ENCODE data around the gene CCDC102A. TPM values are rescaled to one million over a fixed set of nuclear protein-coding genes. Genes with fewer than 3 reads are reported as not detected.
A peak's percentile ranks its signal among the peaks of the same experiment; 100 is the strongest.

The CCDC102A gene
- total and polyA plus RNA-seq, 2 of the 13 experiments (the other 11 are each of a cell fraction or from before 2014, with no cell fraction given), result 2.1 to 2.8 TPM

GRCh38 chr16:57479205-57479975 lies 57.0 kb downstream of the CCDC102A start (continued):
- no peak for TF ChIP-seq ZBED4 (CRISPR knock-in tag; IDR thresholded peaks at IDR 0.05; ENCODE audit: borderline replicate concordance)
- peak; percentile 6; the same call in 1 of the 2 replicates for TF ChIP-seq HDAC1 (CRISPR knock-in tag; IDR thresholded peaks at IDR 0.05)
- TF ChIP-seq, protein P1, sequence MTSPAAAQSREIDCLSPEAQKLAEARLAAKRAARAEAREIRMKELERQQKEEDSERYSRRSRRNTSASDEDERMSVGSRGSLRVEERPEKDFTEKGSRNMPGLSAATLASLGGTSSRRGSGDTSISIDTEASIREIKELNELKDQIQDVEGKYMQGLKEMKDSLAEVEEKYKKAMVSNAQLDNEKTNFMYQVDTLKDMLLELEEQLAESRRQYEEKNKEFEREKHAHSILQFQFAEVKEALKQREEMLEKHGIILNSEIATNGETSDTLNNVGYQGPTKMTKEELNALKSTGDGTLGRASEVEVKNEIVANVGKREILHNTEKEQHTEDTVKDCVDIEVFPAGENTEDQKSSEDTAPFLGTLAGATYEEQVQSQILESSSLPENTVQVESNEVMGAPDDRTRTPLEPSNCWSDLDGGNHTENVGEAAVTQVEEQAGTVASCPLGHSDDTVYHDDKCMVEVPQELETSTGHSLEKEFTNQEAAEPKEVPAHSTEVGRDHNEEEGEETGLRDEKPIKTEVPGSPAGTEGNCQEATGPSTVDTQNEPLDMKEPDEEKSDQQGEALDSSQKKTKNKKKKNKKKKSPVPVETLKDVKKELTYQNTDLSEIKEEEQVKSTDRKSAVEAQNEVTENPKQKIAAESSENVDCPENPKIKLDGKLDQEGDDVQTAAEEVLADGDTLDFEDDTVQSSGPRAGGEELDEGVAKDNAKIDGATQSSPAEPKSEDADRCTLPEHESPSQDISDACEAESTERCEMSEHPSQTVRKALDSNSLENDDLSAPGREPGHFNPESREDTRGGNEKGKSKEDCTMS (CRISPR knock-in tag; conservative IDR thresholded peaks at IDR 0.05), result no peak
- no peak for TF ChIP-seq ZNF670 (CRISPR knock-in tag; IDR thresholded peaks at IDR 0.05; ENCODE audit: borderline replicate concordance)
- TF ChIP-seq MTERF4 (CRISPR knock-in tag; IDR thresholded peaks at IDR 0.05), result no peak
- TF ChIP-seq KDM2A (CRISPR knock-in tag; IDR thresholded peaks at IDR 0.05; ENCODE audit: borderline replicate concordance, low read depth), result peak; percentile 29; the same call in 1 of the 2 replicates
- TF ChIP-seq ZNF510 (CRISPR knock-in tag; IDR thresholded peaks at IDR 0.05; ENCODE audit: low read depth), result no peak
- TF ChIP-seq, protein P2, sequence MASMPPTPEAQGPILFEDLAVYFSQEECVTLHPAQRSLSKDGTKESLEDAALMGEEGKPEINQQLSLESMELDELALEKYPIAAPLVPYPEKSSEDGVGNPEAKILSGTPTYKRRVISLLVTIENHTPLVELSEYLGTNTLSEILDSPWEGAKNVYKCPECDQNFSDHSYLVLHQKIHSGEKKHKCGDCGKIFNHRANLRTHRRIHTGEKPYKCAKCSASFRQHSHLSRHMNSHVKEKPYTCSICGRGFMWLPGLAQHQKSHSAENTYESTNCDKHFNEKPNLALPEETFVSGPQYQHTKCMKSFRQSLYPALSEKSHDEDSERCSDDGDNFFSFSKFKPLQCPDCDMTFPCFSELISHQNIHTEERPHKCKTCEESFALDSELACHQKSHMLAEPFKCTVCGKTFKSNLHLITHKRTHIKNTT (CRISPR knock-in tag; IDR thresholded peaks at IDR 0.05), result no peak
- TF ChIP-seq ZNF709 (CRISPR knock-in tag; IDR thresholded peaks at IDR 0.05), result 0 out of 2 replicates have a peak, but pooled peaks have one; percentile 33
- peak; percentile 99 for TF ChIP-seq ZNF652 (CRISPR knock-in tag; IDR thresholded peaks at IDR 0.05; ENCODE audit: borderline replicate concordance, low read depth)
- no peak for TF ChIP-seq MIXL1 (CRISPR knock-in tag; IDR thresholded peaks at IDR 0.05)
- TF ChIP-seq ZNF703 (CRISPR knock-in tag; IDR thresholded peaks at IDR 0.05; ENCODE audit: borderline replicate concordance), result no peak
- TF ChIP-seq TFDP2 (CRISPR knock-in tag; IDR thresholded peaks at IDR 0.05), result no peak
- TF ChIP-seq ZFY (CRISPR knock-in tag; IDR thresholded peaks at IDR 0.05), result no peak
- TF ChIP-seq ZSCAN25 (CRISPR knock-in tag; IDR thresholded peaks at IDR 0.05), result no peak
- TF ChIP-seq XRCC5 (optimal IDR thresholded peaks at IDR 0.05; ENCODE audit: low read length), result peak; percentile 35

Measured in HepG2 (cell line).